ENCODE results near the gene MTHFD1. TPM values are rescaled to one million over a fixed set of nuclear protein-coding genes. Genes with fewer than 3 reads are reported as not detected.

MTHFD1 gene
- total and polyA plus RNA-seq, 3 experiments from 2014 or later, result 41.1 to 256 (median 247) TPM

DNA sequence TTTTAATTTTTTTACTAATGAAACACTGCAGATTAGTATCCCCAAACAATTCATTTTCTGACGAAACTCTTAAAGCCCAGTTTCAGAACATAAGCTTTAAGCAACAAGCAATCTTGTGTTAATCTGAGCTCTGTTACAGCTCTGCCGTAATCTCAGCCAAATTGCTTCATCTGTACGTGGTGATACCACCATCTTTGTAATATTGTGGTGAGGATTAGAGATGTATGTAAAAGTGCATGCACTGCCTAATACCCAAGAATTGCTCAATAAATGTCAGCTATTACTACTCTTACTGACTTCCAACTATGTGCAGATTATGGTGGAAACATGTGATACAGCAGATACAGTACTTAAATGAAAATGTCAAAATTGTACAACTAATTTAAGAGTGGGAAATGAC is 78.9 kb downstream of the MTHFD1 start:
- DNase-seq, result no peak
- Mint-ChIP-seq H3K9me3 (no peaks in the 10 kb centered on the region), H3K36me3 (peaks cover 0 to 15% (median 7%) of the 10 kb centered on the region in 3 donors), H3K27me3 (no peaks in the 10 kb centered on the region), H3K27ac (peak overlapping the region in 1 of 8 donors; percentile 1), H3K4me3 (peak overlapping the region in 2 of 7 donors; percentile 31 to 51), H3K4me1 (peaks cover 33 to 62% (median 54%) of the 10 kb centered on the region in 3 donors)
- ChIA-PET POLR2A (no interaction called here), CTCF (interaction anchor here (1.3 to 2.2 kb wide), 5 partner anchors 10 to 44 kb away, joined by 3 to 10 read pairs (median 4); no protein-coding TSS in a partner anchor)
- H3K4me3 ChIP-seq (ENCODE audit: low read length), result no peak overlapping the region
- H3K9me3 ChIP-seq (ENCODE audit: low read length), result no peaks in the 10 kb centered on the region
- H3K4me1 ChIP-seq (ENCODE audit: insufficient read depth, low read length), result peaks cover 10% of the 10 kb centered on the region
- H3K27me3 ChIP-seq (ENCODE audit: insufficient read depth, low read length, poor library complexity, severe bottlenecking), result no peaks in the 10 kb centered on the region
- no peak overlapping the region for H3K27ac ChIP-seq (ENCODE audit: low read depth, low read length)
- H3K36me3 ChIP-seq (ENCODE audit: insufficient read depth, low read length), result no peaks in the 10 kb centered on the region

DNA sequence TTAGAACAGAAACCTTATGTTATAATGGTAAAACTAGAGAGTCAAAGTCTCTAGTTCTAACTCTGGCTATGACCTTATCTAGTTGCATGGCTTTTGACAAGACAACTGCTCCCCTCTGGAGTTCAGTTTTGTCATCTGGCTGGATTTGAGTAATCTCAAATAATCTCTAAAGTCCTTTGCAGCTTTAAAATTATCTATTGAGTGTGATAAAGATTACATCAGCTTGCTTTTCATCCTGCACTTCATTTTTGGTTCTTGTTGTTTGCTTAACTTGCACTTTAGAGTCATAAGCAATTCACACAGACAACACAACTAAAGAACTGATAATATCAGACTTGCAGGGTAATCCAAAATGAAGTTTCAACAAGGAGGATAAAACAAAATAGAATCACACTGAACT is 79.4 kb downstream of the MTHFD1 start:
- Histone ChIP-seq H3K27ac (ENCODE audit: low read depth, low read length) (no peak overlapping the region), H3K4me1 (ENCODE audit: insufficient read depth, low read length) (peaks cover 10% of the 10 kb centered on the region), H3K27me3 (ENCODE audit: insufficient read depth, low read length, poor library complexity, severe bottlenecking) (no peaks in the 10 kb centered on the region), H3K4me3 (ENCODE audit: low read length) (no peak overlapping the region), H3K36me3 (ENCODE audit: insufficient read depth, low read length) (no peaks in the 10 kb centered on the region), H3K9me3 (ENCODE audit: low read length) (no peaks in the 10 kb centered on the region)
- Mint-ChIP-seq H3K27ac (peak overlapping the region in 4 of 8 donors; percentile 1 to 29 (median 22)), H3K4me3 (peak overlapping the region in 2 of 7 donors; percentile 31 to 35), H3K9me3 (no peaks in the 10 kb centered on the region), H3K4me1 (peaks cover 33 to 62% (median 54%) of the 10 kb centered on the region in 3 donors), H3K36me3 (peaks cover 0 to 11% (median 6%) of the 10 kb centered on the region in 3 donors), H3K27me3 (no peaks in the 10 kb centered on the region)
- POLR2A ChIA-PET, result no interaction called here
- CTCF ChIA-PET, result interaction anchor here (1.3 to 2.2 kb wide), 3 partner anchors 10 to 43 kb away, joined by 3 to 10 read pairs (median 8); no protein-coding TSS in a partner anchor
- DNase-seq, result no peak

DNA sequence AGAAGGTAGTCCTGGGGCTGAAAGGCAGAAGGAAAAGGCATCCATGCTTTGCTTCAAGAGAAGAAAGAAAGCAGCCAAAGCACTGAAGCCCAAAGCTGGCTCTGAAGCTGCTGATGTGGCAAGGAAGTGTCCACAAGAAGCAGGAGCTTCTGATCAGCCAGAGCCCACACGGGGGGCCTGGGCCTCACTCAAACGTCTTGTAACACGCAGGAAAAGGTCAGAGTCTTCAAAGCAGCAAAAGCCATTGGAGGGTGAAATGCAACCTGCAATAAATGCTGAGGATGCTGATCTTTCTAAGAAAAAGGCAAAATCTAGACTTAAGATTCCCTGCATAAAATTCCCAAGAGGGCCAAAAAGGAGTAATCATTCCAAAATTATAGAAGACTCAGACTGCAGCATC is 80.3 kb downstream of the MTHFD1 start:
- no peaks in the 10 kb centered on the region for H3K9me3 Mint-ChIP-seq
- Histone ChIP-seq H3K27ac (ENCODE audit: low read depth, low read length) (no peak overlapping the region), H3K4me3 (ENCODE audit: low read length) (no peak overlapping the region), H3K4me1 (ENCODE audit: insufficient read depth, low read length) (peaks cover 10% of the 10 kb centered on the region), H3K9me3 (ENCODE audit: low read length) (no peaks in the 10 kb centered on the region), H3K36me3 (ENCODE audit: insufficient read depth, low read length) (no peaks in the 10 kb centered on the region), H3K27me3 (ENCODE audit: insufficient read depth, low read length, poor library complexity, severe bottlenecking) (no peaks in the 10 kb centered on the region)
- CTCF ChIA-PET, result interaction anchor here (2.2 kb wide), 1 partner anchor 39 kb away, joined by 10 read pairs; no protein-coding TSS in a partner anchor
- H3K36me3 Mint-ChIP-seq, result peaks cover 0 to 13% (median 6%) of the 10 kb centered on the region in 3 donors
- POLR2A ChIA-PET, result no interaction called here
- H3K27ac Mint-ChIP-seq, result peak overlapping the region in 1 of 8 donors; percentile 74
- H3K4me1 Mint-ChIP-seq, result peaks cover 35 to 66% (median 59%) of the 10 kb centered on the region in 3 donors
- peak overlapping the region in 1 of 7 donors; percentile 3 for H3K4me3 Mint-ChIP-seq
- H3K27me3 Mint-ChIP-seq, result no peaks in the 10 kb centered on the region
- DNase-seq, result no peak

DNA sequence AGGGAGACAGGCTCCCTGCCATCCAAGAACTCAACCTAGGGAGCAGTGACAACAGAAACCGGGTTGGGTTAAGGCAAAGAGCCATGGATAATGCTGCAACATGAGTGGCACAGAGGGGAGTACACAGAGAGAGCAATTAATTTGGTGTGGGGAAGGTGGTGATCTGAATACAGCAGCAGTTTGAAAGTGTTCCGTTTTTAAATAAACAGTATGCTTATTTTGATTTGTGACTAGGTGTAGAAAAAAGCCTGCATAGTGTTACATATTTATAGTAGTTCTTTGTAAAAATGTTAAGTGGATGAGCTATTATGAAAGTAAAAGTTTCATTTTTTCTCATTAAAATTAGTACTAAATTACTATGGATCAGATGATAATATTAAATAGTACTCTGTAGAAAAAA is 85.9 kb downstream of the MTHFD1 start:
- Mint-ChIP-seq H3K4me3 (no peak overlapping the region), H3K36me3 (peaks cover 0 to 29% (median 6%) of the 10 kb centered on the region in 3 donors), H3K27ac (no peak overlapping the region), H3K9me3 (no peaks in the 10 kb centered on the region), H3K27me3 (no peaks in the 10 kb centered on the region), H3K4me1 (peaks cover 11 to 48% (median 33%) of the 10 kb centered on the region in 3 donors)
- CTCF ChIA-PET, result interaction anchor here (1.0 kb wide), 1 partner anchor 44 kb away, joined by 3 read pairs; no protein-coding TSS in a partner anchor
- Histone ChIP-seq H3K4me3 (ENCODE audit: low read length) (no peak overlapping the region), H3K36me3 (ENCODE audit: insufficient read depth, low read length) (no peaks in the 10 kb centered on the region), H3K27me3 (ENCODE audit: insufficient read depth, low read length, poor library complexity, severe bottlenecking) (no peaks in the 10 kb centered on the region), H3K4me1 (ENCODE audit: insufficient read depth, low read length) (no peaks in the 10 kb centered on the region), H3K9me3 (ENCODE audit: low read length) (no peaks in the 10 kb centered on the region), H3K27ac (ENCODE audit: low read depth, low read length) (no peak overlapping the region)
- POLR2A ChIA-PET, result interaction anchor here (0.6 kb wide), 2 partner anchors 26 to 211 kb away, joined by 3 read pairs; no protein-coding TSS in a partner anchor
- no peak for DNase-seq

DNA sequence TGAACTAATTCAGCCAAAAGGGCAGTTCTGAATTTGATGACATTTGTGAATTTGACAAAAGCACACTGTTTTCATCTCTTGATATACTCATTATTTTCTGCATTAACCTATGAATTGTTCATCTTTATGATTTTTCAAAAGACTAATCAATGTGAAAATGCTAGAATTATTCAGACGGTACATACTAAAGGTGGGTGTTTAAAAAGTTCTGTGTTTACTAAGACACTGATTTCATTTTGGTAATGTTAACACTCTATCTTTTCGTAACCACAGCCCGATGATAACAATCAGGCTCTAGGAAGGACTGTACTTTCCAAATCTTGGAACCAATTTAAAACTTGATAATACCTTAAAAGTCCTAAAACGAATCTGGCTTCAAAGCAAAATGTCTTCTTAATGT is 86.5 kb downstream of the MTHFD1 start:
- Histone ChIP-seq H3K27ac (ENCODE audit: low read depth, low read length) (no peak overlapping the region), H3K36me3 (ENCODE audit: insufficient read depth, low read length) (no peaks in the 10 kb centered on the region), H3K4me3 (ENCODE audit: low read length) (no peak overlapping the region), H3K9me3 (ENCODE audit: low read length) (no peaks in the 10 kb centered on the region), H3K4me1 (ENCODE audit: insufficient read depth, low read length) (no peaks in the 10 kb centered on the region), H3K27me3 (ENCODE audit: insufficient read depth, low read length, poor library complexity, severe bottlenecking) (no peaks in the 10 kb centered on the region)
- H3K36me3 Mint-ChIP-seq, result peaks cover 0 to 33% (median 6%) of the 10 kb centered on the region in 3 donors
- no peaks in the 10 kb centered on the region for H3K9me3 Mint-ChIP-seq
- no peak for DNase-seq
- peaks cover 8 to 43% (median 31%) of the 10 kb centered on the region in 3 donors for H3K4me1 Mint-ChIP-seq
- POLR2A ChIA-PET, result interaction anchor here (0.6 kb wide), 1 partner anchor 211 kb away, joined by 3 read pairs; no protein-coding TSS in a partner anchor
- no peak overlapping the region for H3K4me3 Mint-ChIP-seq
- no peak overlapping the region for H3K27ac Mint-ChIP-seq
- CTCF ChIA-PET, result interaction anchor here (1.0 kb wide), 1 partner anchor 45 kb away, joined by 3 read pairs; no protein-coding TSS in a partner anchor
- H3K27me3 Mint-ChIP-seq, result no peaks in the 10 kb centered on the region

DNA sequence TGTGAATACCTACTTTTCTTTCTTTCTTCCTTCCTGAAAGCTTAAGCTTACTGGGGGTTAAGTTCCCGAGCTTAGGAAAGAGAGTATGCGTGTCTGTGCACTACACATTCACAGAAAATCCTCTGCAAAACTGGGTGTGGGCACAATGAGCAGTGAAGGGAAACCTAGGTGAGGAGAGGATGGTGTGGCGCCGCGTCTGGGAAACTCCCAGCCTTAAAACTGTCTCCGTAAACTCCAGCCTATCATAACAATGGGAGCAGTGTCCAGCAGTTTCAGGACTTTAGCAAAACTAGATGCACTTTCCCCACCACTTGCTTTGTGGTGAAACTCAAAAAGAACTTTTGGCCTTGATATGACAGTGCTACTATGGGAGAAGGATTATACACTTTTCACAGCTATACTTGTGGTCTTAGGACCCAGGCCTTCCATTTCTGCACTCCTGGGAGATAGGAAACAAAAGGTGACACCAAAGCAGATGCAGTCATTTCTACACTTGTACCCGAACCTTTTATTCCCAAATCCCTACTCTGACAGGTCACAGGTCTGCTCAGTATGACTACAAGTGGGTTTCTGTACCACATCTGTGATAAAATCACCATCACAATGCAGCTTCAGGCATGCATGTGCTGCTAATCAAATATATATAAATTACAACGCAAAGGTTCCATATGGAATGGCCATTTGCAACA is 87.6 kb downstream of the MTHFD1 start:
- H3K36me3 Mint-ChIP-seq, result peaks cover 0 to 36% (median 6%) of the 10 kb centered on the region in 3 donors
- H3K36me3 ChIP-seq (ENCODE audit: insufficient read depth, low read length), result no peaks in the 10 kb centered on the region
- H3K4me3 ChIP-seq (ENCODE audit: low read length), result no peak overlapping the region
- no peaks in the 10 kb centered on the region for H3K27me3 ChIP-seq (ENCODE audit: insufficient read depth, low read length, poor library complexity, severe bottlenecking)
- H3K27ac ChIP-seq (ENCODE audit: low read depth, low read length), result no peak overlapping the region
- H3K27me3 Mint-ChIP-seq, result no peaks in the 10 kb centered on the region
- POLR2A ChIA-PET, result no interaction called here
- CTCF ChIA-PET, result interaction anchor here (1.6 to 2.8 kb wide), 2 partner anchors 10 to 53 kb away, joined by 6 to 10 read pairs; no protein-coding TSS in a partner anchor
- no peaks in the 10 kb centered on the region for H3K4me1 ChIP-seq (ENCODE audit: insufficient read depth, low read length)
- DNase-seq, result no peak
- no peaks in the 10 kb centered on the region for H3K9me3 ChIP-seq (ENCODE audit: low read length)
- no peak overlapping the region for H3K4me3 Mint-ChIP-seq
- H3K4me1 Mint-ChIP-seq, result peaks cover 8 to 39% (median 31%) of the 10 kb centered on the region in 3 donors
- peak overlapping the region in 2 of 8 donors; percentile 9 to 29 for H3K27ac Mint-ChIP-seq
- H3K9me3 Mint-ChIP-seq, result no peaks in the 10 kb centered on the region

DNA sequence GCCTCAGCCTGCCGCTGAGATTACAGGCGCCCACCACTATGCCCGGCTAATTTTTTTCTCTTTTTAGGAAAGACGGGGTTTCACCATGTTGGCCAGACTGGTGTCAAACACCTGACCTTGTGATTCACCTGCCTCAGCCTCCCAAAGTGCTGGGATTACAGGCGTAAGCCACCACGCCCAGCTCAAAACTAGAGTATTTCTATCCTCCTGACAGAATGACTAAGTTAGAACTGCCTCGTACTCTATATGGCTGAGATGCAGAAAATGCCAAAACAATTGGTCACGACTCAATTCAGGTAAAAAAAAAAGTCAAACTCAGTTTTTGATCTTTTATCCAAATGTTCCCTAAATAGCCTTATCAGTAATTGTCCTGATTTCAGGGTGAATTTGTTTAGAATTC is 88.3 kb downstream of the MTHFD1 start:
- H3K27ac ChIP-seq (ENCODE audit: low read depth, low read length), result no peak overlapping the region
- no peaks in the 10 kb centered on the region for H3K9me3 Mint-ChIP-seq
- ChIA-PET POLR2A (no interaction called here), CTCF (interaction anchor here (1.6 to 4.2 kb wide), 3 partner anchors 10 to 54 kb away, joined by 6 to 35 read pairs (median 10); no protein-coding TSS in a partner anchor)
- H3K36me3 ChIP-seq (ENCODE audit: insufficient read depth, low read length), result peaks cover under 1% of the 10 kb centered on the region
- no peaks in the 10 kb centered on the region for H3K27me3 Mint-ChIP-seq
- H3K4me3 Mint-ChIP-seq, result no peak overlapping the region
- H3K9me3 ChIP-seq (ENCODE audit: low read length), result no peaks in the 10 kb centered on the region
- H3K36me3 Mint-ChIP-seq, result peaks cover 0 to 37% (median 5%) of the 10 kb centered on the region in 3 donors
- peaks cover 8 to 37% (median 30%) of the 10 kb centered on the region in 3 donors for H3K4me1 Mint-ChIP-seq
- H3K4me3 ChIP-seq (ENCODE audit: low read length), result no peak overlapping the region
- H3K4me1 ChIP-seq (ENCODE audit: insufficient read depth, low read length), result no peaks in the 10 kb centered on the region
- H3K27me3 ChIP-seq (ENCODE audit: insufficient read depth, low read length, poor library complexity, severe bottlenecking), result no peaks in the 10 kb centered on the region
- H3K27ac Mint-ChIP-seq, result no peak overlapping the region
- DNase-seq, result no peak

All from CD8-positive, alpha-beta memory T cell (primary cell).